Esophagus squamous epithelium (tissue), 5 donors: ENCODE results near the gene MYL3. TPM values are rescaled to one million over a fixed set of nuclear protein-coding genes. Genes with fewer than 3 reads are reported as not detected.

Experiments used
- DNase-seq: peaks from one replicate; lab custom pipeline; 2025; lab: John Stamatoyannopoulos, UW
- H3K27ac ChIP-seq, 4 donors: fragments of 200-600 bp; sonication (generic); one replicate each; pipeline ENCODE4 v1.5.1; 2016 to 2019; ENCODE audit warnings: mild to moderate bottlenecking in 1 of 4
- H3K27me3 ChIP-seq, 4 donors: fragments of 200-600 bp; sonication (generic); 1 replicate in 3 of 4; 2 replicates in 1 of 4; pipeline versions ENCODE4 v1.5.1 to v1.6.0; 2017 to 2021; ENCODE audit warnings: antibody characterized with exemption in 1 of 4
- H3K36me3 ChIP-seq, 3 donors: fragments of 200-600 bp; sonication (generic); one replicate each; pipeline ENCODE4 v1.5.1; 2016 to 2019
- H3K4me1 ChIP-seq, 3 donors: fragments of 200-600 bp; sonication (generic); one replicate each; pipeline ENCODE4 v1.5.1; 2017 to 2019
- H3K4me3 ChIP-seq, 4 donors: fragments of 200-600 bp; sonication (generic); 1 replicate in 3 of 4; 2 replicates in 1 of 4; pipeline ENCODE4 v1.5.1; 2016 to 2019; ENCODE audit warnings: mild to moderate bottlenecking in 2 of 4, moderate library complexity in 1 of 4
- H3K9me3 ChIP-seq, 3 donors: fragments of 200-600 bp; sonication (generic); one replicate each; pipeline ENCODE4 v1.5.1; 2016 to 2019
- POLR2A ChIP-seq, 4 donors: fragments of 450-650 bp; IDR thresholded peaks; one replicate each; pipeline ENCODE4 v1.6.1; 2017; ENCODE audit warnings: antibody characterized with exemption in 4 of 4, mild to moderate bottlenecking in 4 of 4, moderate library complexity in 3 of 4
- WGBS, 2 donors: methylation state at CpG; one replicate each; pipeline ENCODE4 v1.1.5; 2018; 5-methylcytosine and 5-hydroxymethylcytosine counted together
- intact Hi-C: fragments of 100-400 bp; cut with DNase I; formaldehyde crosslinking; loops from one replicate; pipeline ENCODE4 v1.15.0; 2022
- total RNA-seq, 4 donors: library from RNA; depleted of rRNA; stranded (reverse); fragments of >200 nt; gene quantifications; one replicate each; pipeline ENCODE4 v1.1.0, GENCODE V29; 2016
- TF ChIP-seq, protein P1 (sequence below), 6 experiments: fragments of 450-650 bp in 4 of 6; fragments of 200-600 bp in 2 of 6; sonication (generic) in 2 of 6; IDR thresholded peaks; one replicate each; pipeline ENCODE4 v1.5.1; 2016 to 2019; ENCODE audit warnings: antibody characterized with exemption in 6 of 6, mild to moderate bottlenecking in 4 of 6, moderate library complexity in 4 of 6
- donor health status: DM: yes; HTN: yes; CAD: no.

MYL3 gene
- total RNA-seq, 4 donors from 2014 or later: 0.38 to 1.1 TPM; not detected in 2

DNA sequence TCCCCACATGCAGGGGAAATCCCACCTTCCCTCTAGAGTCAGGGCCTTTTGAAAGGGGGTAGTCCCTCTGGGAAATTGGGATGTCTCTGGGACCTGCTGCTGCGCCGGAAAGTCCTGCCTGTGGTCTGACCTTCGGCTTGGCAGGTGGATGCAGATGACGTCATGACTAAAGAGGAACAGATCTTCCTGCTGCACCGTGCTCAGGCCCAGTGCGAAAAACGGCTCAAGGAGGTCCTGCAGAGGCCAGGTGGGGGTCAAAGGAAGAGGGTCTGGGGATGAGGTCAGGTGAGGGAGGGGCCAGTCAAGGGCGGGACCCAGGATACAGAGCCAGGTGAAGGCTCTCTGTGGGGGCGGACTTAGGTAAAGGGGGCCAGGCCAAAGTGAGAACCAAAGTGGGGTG, 30.5 kb upstream of the MYL3 start:
- TF ChIP-seq POLR2A (IDR thresholded peaks at IDR 0.05): no peak
- TF ChIP-seq, protein P1, sequence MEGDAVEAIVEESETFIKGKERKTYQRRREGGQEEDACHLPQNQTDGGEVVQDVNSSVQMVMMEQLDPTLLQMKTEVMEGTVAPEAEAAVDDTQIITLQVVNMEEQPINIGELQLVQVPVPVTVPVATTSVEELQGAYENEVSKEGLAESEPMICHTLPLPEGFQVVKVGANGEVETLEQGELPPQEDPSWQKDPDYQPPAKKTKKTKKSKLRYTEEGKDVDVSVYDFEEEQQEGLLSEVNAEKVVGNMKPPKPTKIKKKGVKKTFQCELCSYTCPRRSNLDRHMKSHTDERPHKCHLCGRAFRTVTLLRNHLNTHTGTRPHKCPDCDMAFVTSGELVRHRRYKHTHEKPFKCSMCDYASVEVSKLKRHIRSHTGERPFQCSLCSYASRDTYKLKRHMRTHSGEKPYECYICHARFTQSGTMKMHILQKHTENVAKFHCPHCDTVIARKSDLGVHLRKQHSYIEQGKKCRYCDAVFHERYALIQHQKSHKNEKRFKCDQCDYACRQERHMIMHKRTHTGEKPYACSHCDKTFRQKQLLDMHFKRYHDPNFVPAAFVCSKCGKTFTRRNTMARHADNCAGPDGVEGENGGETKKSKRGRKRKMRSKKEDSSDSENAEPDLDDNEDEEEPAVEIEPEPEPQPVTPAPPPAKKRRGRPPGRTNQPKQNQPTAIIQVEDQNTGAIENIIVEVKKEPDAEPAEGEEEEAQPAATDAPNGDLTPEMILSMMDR (IDR thresholded peaks at IDR 0.05): no peak
- intact Hi-C loops: loop anchor here (5.0 kb wide), 1 partner anchor 186 kb away; no protein-coding TSS in a partner anchor

DNA sequence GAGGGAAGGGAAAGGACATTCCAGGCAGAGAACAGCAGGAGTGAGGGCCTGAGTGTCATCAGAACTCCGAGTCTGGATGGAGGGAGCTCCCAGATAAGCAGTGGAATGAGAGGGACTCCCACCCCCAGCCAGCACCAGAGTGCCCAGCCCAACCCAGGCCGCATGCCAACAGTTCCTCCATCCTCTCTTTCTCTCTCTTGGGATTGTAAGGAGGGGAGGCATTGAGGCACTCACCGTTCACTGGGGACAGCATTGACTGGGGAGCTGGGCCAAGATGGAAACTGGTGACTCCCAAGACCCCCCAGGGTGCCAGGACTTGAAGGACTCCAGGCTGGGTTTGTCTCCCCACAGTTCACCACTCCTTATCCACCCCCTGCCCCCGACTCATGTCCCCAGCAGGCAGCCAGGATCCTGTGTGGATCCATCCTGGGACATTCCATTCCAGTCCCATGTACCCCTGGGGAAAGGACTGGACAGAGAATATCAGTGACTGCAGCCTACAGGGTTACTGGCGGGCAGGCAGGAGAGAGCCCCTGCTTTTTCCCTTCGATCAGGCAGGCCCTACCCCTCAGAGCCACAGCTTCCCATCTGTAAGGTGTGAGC, 30.0 kb upstream of the MYL3 start:
- no peak overlapping the region for H3K27ac ChIP-seq
- no peak for DNase-seq

More for the DNA sequence above, 30.5 kb upstream of the MYL3 start:
- Histone ChIP-seq H3K27ac (no peak overlapping the region), H3K36me3 (no peaks in the 10 kb centered on the region), H3K4me3 (no peak overlapping the region), H3K9me3 (no peaks in the 10 kb centered on the region), H3K4me1 (peaks cover 10 to 37% (median 13%) of the 10 kb centered on the region in 3 donors), H3K27me3 (peaks cover 0 to 78% (median 0%) of the 10 kb centered on the region in 4 donors)
- DNase-seq: no peak
- WGBS, 2 donors: 40 to 63% methylated on average over 4 to 6 of the region's 9 CpGs

DNA sequence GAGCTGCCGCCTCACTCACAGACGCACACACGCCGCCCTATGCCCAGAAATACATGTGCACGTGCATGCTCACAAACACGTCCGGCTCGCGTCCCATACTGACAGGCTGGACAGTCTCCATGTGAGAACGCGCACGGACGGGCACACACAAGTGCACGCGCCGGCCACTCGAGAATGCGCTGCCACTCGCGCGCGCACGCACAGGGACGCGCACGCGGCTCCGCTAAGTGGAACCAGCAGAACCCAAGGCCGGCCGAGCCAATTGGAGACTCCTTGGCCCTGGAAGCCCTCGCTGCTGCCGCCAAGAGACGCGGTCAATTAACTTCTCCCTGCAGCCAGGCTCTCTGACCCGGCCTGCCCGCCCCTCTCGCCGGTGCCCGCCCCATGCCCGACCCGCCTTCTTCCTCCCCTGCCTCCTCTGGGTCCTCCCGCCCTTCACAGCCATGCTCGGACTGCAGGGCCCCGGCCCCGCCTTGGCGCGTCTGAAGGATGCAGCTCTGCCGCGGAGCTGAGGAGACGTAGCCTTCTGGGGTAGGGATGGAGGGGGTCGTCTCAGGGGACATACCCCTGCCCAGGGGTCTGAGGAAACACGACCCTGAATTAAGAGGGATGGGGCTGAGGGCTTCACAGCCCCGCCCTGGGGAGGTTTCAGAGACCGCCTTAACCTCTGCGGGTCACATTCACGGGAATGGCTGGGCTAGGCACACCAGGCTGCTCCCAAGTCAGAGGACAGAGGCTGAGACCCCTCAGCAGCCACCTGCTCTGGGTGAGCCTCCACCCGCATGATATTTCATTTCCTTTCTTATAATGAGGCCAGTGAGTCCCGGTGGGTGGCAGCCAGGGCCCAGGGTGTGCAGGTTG, 29.3 kb upstream of the MYL3 start:
- intact Hi-C loops: loop anchor here (5.0 kb wide), 1 partner anchor 185 kb away; no protein-coding TSS in a partner anchor

More for the DNA sequence above, 30.0 kb upstream of the MYL3 start:
- H3K4me1 ChIP-seq: peaks cover 9 to 32% (median 10%) of the 10 kb centered on the region in 3 donors
- peaks cover 0 to 75% (median 0%) of the 10 kb centered on the region in 4 donors for H3K27me3 ChIP-seq
- 0 to 38% methylated on average over 1 to 3 of the region's 6 CpGs for WGBS, 2 donors
- intact Hi-C loops: loop anchor here (5.0 kb wide), 1 partner anchor 186 kb away; no protein-coding TSS in a partner anchor
- peak overlapping the region in 1 of 4 donors; percentile 62 for H3K4me3 ChIP-seq
- no peaks in the 10 kb centered on the region for H3K9me3 ChIP-seq
- TF ChIP-seq, protein P1 (IDR thresholded peaks at IDR 0.05): no peak
- no peak for TF ChIP-seq POLR2A (IDR thresholded peaks at IDR 0.05)
- no peaks in the 10 kb centered on the region for H3K36me3 ChIP-seq

DNA sequence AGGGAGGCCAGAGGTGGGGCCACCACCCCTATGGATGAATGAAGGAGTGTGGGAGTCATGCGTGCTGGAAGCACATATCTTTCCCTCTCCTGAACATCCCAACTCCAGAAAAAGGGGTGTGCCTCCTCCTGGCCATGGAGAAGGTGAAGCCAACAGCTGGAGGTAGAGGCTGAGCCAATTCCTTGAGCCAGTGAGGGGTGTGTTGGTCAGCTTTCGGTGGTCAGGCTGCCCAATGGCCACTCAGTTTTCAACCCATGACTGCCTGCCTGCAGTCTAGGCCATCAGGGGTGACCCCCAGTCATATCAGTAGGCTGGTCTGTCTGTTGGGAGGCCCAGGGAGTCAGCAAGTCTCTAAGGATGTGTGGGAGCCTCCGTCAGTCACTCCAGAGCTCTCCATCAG, 27.9 kb upstream of the MYL3 start:
- Histone ChIP-seq H3K4me3 (no peak overlapping the region), H3K36me3 (no peaks in the 10 kb centered on the region), H3K4me1 (peaks cover 8 to 30% (median 10%) of the 10 kb centered on the region in 3 donors), H3K27me3 (peaks cover 0 to 65% (median 0%) of the 10 kb centered on the region in 4 donors), H3K27ac (no peak overlapping the region), H3K9me3 (no peaks in the 10 kb centered on the region)
- 79 to 92% methylated on average over 2 to 3 of the region's 3 CpGs for WGBS, 2 donors
- TF ChIP-seq, protein P1 (IDR thresholded peaks at IDR 0.05): no peak
- TF ChIP-seq POLR2A (IDR thresholded peaks at IDR 0.05): no peak
- DNase-seq: no peak
- intact Hi-C loops: loop anchor here (5.0 kb wide), 1 partner anchor 184 kb away; no protein-coding TSS in a partner anchor

More for the DNA sequence above, 29.3 kb upstream of the MYL3 start:
- TF ChIP-seq POLR2A (IDR thresholded peaks at IDR 0.05): no peak
- TF ChIP-seq, protein P1 (IDR thresholded peaks at IDR 0.05): peak in 1 of 6 experiments; percentile 4
- Histone ChIP-seq H3K9me3 (no peaks in the 10 kb centered on the region), H3K4me3 (peak overlapping the region; percentile 12 to 62 (median 36)), H3K27me3 (peaks cover 0 to 68% (median 0%) of the 10 kb centered on the region in 4 donors), H3K27ac (no peak overlapping the region), H3K4me1 (peaks cover 8 to 30% (median 10%) of the 10 kb centered on the region in 3 donors), H3K36me3 (no peaks in the 10 kb centered on the region)
- 0 to 10% methylated on average over 4 to 18 of the region's 58 CpGs for WGBS, 2 donors
- no peak for DNase-seq
